NCI-H2196 (cell line): Measurements from ENCODE around the gene MITF.

ENCODE experiments used
- DNase-seq: peaks from one replicate; lab custom pipeline; 2025; ENCODE audit not compliant: unreplicated experiment; lab: John Stamatoyannopoulos, UW

Gene MITF

GRCh38 chr3:69739204-69740102, at the start of gene MITF:
Gene MITF, plus strand, starts transcription at chr3:69739464. Its CDS starts 134 bp downstream, at chr3:69739598.
- peak; percentile 54 for DNase-seq

- no peak for DNase-seq
Observed at GRCh38 chr3:69691860-69692259, 47.4 kb upstream of the MITF start.

GRCh38 chr3:69692761-69693160, 46.5 kb upstream of the MITF start:
- no peak for DNase-seq

GRCh38 chr3:69695443-69695842, 43.8 kb upstream of the MITF start:
- no peak for DNase-seq

GRCh38 chr3:69695933-69696332, 43.3 kb upstream of the MITF start:
- DNase-seq, result no peak

- no peak for DNase-seq
Observed at GRCh38 chr3:69696367-69696766, 42.9 kb upstream of the MITF start.

- no peak for DNase-seq
Observed at GRCh38 chr3:69697381-69697780, 41.9 kb upstream of the MITF start.

- DNase-seq, result no peak
Observed at GRCh38 chr3:69698728-69699127, 40.5 kb upstream of the MITF start.

- no peak for DNase-seq
Observed at GRCh38 chr3:69699183-69699582, 40.1 kb upstream of the MITF start.

- no peak for DNase-seq
Observed at GRCh38 chr3:69700949-69701348, 38.3 kb upstream of the MITF start.

- DNase-seq, result no peak
Observed at GRCh38 chr3:69710153-69710977, 28.9 kb upstream of the MITF start.

- DNase-seq, result no peak
Observed at GRCh38 chr3:69712269-69712668, 27.0 kb upstream of the MITF start.

GRCh38 chr3:69712933-69713332, 26.3 kb upstream of the MITF start:
- no peak for DNase-seq

GRCh38 chr3:69715204-69715603, 24.1 kb upstream of the MITF start:
- DNase-seq, result no peak

- DNase-seq, result no peak
Observed at GRCh38 chr3:69716119-69716518, 23.1 kb upstream of the MITF start.

- DNase-seq, result no peak
Observed at GRCh38 chr3:69718866-69719586, 20.2 kb upstream of the MITF start.

- DNase-seq, result no peak
Observed at GRCh38 chr3:69719587-69720122, 19.6 kb upstream of the MITF start.

GRCh38 chr3:69720824-69721223, 18.4 kb upstream of the MITF start:
- no peak for DNase-seq

GRCh38 chr3:69723389-69723788, 15.9 kb upstream of the MITF start:
- DNase-seq, result no peak

GRCh38 chr3:69724722-69725435, 14.4 kb upstream of the MITF start:
- no peak for DNase-seq
